AG09319 (cell line): Measurements from ENCODE around the gene ALDH1L1.

Experiments used
- DNase-seq: peaks from one replicate; pipeline ENCODE4 v3.0.0-alpha.2; 2010; ENCODE audit warnings: low read depth; ENCODE audit errors: extremely low read depth
- TF ChIP-seq, protein P1 (sequence below): IDR thresholded peaks from 2 replicates; pipeline ENCODE4 v1.5.1; 2011; ENCODE audit warnings: low read depth, mild to moderate bottlenecking, inconsistent platforms, low read length, moderate library complexity

Gene ALDH1L1

DNA sequence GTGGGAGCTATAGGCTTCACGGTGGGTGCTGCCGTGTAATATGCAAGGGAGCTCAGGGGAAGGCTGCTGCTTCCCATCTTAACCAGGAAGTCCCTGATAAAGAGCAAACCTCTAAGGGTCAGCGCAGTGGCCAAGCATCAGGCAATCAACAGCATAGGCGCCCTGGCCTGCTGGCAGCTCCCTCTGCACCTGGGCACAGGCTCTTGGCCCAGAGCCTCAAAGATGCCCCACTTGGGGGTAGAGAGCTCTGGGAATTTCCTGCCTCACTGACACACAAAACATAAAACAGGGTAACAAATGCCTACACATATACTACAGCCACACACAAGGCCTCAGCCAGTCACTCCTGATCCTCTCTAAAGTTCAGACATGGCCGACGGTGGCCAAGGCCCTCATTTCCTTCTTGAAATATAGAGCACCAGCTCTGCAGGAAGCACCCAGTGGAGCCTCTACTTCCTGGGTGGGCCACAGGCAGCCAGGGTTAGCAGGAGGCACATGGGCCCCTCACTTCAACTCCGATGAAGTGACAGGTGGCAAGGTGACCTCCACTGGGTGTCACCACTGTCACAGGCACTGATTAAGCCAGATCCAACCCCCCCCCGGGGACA, 116.9 kb downstream of the ALDH1L1 start:
- DNase-seq, result no peak
- TF ChIP-seq, protein P1, sequence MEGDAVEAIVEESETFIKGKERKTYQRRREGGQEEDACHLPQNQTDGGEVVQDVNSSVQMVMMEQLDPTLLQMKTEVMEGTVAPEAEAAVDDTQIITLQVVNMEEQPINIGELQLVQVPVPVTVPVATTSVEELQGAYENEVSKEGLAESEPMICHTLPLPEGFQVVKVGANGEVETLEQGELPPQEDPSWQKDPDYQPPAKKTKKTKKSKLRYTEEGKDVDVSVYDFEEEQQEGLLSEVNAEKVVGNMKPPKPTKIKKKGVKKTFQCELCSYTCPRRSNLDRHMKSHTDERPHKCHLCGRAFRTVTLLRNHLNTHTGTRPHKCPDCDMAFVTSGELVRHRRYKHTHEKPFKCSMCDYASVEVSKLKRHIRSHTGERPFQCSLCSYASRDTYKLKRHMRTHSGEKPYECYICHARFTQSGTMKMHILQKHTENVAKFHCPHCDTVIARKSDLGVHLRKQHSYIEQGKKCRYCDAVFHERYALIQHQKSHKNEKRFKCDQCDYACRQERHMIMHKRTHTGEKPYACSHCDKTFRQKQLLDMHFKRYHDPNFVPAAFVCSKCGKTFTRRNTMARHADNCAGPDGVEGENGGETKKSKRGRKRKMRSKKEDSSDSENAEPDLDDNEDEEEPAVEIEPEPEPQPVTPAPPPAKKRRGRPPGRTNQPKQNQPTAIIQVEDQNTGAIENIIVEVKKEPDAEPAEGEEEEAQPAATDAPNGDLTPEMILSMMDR, result no peak

GRCh38 chr3:126061301-126062032, 118.9 kb downstream of the ALDH1L1 start:
- TF ChIP-seq, protein P1, result no peak
- DNase-seq, result no peak

- TF ChIP-seq, protein P1, result no peak
- no peak for DNase-seq
Observed at GRCh38 chr3:126060613-126061145, 119.7 kb downstream of the ALDH1L1 start.

DNA sequence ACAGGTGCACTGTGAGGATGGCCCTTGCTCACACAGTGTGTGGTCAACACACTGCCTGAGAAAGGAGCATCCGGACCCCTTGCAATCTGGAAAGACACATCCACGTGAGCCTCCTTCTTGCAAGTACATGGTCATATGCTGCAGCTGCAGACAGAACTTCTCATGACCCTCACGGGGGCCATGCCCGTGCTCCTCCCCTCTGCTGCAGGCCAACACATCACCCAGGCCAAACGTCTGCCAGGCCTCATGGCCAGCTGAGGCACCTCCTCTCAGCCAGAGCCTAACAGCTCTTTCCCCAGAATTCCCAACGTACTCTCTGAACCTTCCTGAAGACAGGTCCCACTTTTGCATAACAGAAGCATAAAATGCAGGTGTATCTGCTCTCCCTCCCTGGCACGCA, 121.7 kb downstream of the ALDH1L1 start:
- DNase-seq, result no peak
- TF ChIP-seq, protein P1, result no peak

DNA sequence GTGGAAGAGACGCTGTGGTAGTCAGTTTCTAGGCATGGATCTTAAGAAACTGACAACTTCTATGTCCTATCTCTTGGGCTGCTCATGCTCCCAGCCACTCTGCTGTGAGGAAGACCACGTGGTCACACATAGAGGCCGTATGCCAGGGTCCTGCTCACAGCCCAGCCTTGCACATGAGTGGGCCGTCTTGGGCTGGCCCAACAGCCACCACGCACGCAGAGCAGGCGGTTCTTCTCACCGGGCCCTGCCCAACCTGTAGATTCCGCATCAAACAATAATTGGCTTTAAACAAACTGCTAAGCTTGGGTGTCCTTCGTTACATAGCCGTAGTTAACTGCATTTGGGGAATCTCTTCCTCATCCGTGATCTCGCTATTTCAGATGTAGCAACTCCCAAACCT, 122.5 kb downstream of the ALDH1L1 start:
- no peak for DNase-seq
- TF ChIP-seq, protein P1, result no peak

- DNase-seq, result no peak
- TF ChIP-seq, protein P1, result no peak
Observed at GRCh38 chr3:126057501-126057819, 122.9 kb downstream of the ALDH1L1 start.
